ENCODE results near the gene NR3C1.

DNA sequence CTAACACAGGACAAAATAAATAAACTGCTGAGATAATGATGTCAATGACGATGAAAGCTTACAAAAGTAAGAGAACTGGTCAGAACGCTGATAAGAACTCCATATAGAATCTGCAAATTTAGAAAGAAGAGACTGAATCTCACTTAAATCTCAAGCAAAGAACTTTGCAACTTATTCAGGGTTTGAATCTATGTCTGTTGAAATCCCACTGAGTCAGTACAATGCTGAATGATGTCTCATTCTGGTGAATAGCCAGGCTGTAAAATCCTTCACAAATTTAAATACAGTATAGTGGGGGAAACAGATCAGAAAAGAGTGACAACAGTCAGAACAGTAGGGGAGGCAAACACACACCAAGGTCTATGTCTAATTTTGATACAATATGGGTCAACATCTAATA lies 38.9 kb upstream of the NR3C1 start:
- TF ChIP-seq, protein P1, sequence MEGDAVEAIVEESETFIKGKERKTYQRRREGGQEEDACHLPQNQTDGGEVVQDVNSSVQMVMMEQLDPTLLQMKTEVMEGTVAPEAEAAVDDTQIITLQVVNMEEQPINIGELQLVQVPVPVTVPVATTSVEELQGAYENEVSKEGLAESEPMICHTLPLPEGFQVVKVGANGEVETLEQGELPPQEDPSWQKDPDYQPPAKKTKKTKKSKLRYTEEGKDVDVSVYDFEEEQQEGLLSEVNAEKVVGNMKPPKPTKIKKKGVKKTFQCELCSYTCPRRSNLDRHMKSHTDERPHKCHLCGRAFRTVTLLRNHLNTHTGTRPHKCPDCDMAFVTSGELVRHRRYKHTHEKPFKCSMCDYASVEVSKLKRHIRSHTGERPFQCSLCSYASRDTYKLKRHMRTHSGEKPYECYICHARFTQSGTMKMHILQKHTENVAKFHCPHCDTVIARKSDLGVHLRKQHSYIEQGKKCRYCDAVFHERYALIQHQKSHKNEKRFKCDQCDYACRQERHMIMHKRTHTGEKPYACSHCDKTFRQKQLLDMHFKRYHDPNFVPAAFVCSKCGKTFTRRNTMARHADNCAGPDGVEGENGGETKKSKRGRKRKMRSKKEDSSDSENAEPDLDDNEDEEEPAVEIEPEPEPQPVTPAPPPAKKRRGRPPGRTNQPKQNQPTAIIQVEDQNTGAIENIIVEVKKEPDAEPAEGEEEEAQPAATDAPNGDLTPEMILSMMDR (conservative IDR thresholded peaks at IDR 0.05; ENCODE audit: low read length), result no peak
- no peak for TF ChIP-seq EZH2phosphoT487 (IDR thresholded peaks at IDR 0.05; ENCODE audit: borderline replicate concordance)

Data from Loucy (cell line).